GM18861 (cell line): ENCODE data around the gene LRRC47.

ENCODE experiments used
- ATAC-seq: cut with Tn5 transposase; IDR thresholded peaks from one replicate; pipeline ENCODE4 v1.9.1; 2021; ENCODE audit not compliant: unreplicated experiment

LRRC47 gene

DNA sequence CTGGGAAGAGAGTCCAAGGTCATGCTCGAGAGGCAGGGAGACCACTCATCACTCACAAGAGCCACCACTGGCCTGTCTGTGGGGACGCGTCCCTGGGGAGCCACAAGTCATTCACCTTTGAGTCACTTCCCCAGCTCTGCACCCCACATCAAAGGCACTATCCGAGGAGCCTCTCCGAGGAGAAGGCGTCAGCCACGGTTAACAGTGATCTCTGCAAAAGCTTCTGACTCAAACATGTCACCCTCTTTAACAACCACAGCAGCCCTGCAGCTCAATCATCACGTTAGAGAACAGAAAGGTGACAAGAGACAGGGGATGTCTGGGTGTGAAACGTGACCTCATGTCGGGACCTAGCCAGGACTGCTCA, 9.0 kb downstream of the LRRC47 start:
- ATAC-seq = no peak

DNA sequence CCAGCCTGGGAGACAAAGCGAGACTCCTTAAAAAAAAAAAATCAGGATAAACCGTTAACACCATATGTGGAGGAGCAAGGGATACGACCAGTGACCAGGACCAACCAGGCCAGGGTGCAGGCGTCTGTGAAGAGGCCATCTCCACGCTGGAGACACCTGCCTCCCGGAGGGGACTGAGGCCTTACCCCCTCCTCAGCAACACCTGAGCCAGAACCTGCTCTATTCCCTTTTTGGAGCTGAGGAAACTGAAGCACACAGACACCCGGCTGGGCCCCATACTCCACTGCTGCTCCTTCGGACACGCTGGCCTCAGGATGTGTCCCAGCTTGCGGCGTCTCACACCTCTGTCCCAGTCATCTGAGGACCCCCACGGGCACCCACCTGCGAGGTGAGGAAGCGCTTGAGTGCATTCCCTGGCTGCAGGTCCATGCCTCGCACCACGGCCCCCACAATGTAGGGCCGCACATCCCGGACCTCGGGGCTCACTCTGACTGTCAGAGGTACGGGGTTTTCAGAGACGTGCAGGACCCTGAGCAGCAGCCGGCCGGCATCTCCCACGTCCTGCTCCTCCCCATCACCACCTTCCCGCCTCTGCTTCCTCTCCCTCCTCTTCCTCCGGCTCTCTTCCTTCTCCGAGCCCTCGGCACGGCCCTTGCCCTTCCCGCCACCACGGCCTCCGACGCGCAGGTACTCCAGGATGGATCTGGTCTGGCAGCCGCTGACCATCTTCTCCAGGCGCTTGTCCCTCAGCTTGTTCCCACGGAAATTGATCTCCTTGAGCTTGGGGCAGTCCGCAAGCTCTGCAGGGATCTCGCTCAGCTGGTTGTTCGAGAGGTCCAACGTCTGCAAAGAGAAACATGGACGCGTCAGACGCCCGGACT, 9.6 kb downstream of the LRRC47 start:
- no peak for ATAC-seq

GRCh38 chr1:3785456-3786157, 10.7 kb downstream of the LRRC47 start:
- ATAC-seq = no peak

- ATAC-seq = no peak
These were observed 11.3 kb downstream of the LRRC47 start for GRCh38 chr1:3785045-3785444.

DNA sequence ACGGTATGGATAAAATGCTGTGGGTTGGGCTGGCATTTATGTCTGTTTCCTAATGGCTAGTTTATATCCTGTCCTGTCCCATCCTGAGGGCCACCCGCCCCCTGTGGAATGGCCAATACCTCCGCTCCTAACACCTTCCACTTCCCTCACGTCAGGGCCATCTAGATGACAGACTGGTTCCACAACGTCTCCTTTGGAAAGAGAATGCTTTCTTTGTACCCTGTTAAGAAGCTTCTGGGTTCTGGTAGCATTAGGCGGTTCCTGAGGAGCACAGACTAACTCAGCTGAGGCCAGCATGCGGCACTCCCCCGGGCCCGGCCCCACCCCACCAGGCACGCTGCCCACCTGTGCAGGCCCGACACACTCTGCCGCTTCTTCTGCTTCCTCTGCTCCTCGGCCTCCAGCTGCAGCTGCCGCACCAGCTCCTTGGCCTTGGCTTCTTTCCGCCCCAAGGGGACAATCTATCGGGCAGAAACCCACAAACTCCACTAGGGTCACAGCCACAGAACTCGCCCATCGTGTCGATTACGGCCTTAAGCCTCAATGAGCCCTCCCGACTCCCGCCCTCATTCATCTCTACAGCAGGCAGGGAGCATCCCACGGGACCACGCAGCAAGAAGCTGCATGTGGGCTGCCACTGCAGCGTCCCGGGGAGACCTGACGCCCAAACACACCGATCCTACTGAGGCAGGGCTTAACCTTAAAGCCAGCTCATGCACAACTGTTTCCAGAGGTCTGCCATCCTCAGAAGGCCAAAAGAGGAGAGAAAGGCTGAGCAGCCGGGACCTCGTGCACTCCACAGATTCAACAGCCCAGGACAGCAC, 12.4 kb downstream of the LRRC47 start:
- no peak for ATAC-seq

DNA sequence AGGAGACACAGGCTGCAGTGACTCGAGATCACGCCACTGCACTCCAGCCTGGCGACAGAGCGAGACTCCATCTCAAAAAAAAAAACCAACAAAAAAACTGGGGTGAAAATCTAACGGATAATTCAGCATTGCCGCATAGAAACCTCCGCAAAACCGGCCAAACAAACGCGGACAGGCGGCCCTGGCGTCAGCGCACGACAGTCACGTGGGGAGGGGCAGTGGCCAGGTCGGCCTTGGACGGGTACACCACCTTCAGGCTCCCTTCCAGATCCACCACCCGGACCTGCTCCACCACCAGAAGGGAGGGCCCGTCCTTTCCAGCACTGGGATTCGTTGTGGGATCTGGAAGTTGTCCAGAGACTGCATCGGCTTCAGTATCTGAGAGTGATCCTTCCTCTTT, 15.4 kb downstream of the LRRC47 start:
- no peak for ATAC-seq

GRCh38 chr1:3779912-3780416, 16.3 kb downstream of the LRRC47 start:
- no peak for ATAC-seq

- ATAC-seq = no peak
These were observed 16.9 kb downstream of the LRRC47 start for GRCh38 chr1:3779265-3779911.

GRCh38 chr1:3778590-3779264, 17.6 kb downstream of the LRRC47 start:
- no peak for ATAC-seq

DNA sequence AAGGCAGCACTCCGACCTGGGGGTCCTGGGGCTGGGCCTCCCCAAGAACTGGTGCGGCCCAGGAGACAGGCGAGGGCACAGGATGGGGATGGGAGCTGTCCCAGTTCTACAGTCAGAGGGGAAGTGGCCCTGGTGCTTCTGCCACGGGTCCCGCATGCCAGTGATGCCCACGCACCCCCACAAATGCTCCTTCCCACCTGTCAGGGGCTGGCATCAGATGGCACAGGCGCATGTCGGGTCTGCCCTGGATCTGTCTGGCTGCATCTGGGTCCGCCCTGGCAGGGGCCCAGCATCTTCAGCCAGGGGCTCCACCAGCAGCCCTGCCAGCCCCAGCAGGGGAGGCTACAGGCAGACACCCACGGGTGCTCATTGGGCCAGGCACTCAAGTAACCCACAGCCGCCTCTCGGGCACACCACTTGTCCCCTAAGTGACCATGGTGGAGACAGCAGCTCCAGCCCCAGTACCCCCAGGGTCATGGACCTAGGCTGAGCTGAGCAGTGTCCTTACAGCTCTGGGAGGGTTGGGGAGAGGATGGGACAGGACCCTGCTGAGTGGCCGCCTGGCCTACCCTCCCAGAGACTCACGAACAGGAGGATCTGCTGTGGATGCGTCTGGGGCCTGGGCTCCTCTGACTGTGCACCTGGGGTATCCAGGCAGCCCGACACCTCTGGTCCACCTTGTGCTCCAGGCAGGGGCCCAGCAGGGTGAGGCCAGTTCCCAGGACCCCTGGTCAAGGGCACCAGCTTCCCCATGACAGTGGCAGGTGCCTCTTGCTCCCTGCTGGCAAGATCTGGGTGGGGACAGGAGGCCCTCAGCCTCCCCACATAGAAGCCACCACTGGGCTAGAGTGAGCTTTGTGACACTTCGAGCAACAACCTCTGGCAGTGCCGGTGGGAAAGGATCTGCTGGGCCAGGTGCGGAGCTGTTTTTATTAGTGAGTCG, 18.4 kb downstream of the LRRC47 start:
- no peak for ATAC-seq

DNA sequence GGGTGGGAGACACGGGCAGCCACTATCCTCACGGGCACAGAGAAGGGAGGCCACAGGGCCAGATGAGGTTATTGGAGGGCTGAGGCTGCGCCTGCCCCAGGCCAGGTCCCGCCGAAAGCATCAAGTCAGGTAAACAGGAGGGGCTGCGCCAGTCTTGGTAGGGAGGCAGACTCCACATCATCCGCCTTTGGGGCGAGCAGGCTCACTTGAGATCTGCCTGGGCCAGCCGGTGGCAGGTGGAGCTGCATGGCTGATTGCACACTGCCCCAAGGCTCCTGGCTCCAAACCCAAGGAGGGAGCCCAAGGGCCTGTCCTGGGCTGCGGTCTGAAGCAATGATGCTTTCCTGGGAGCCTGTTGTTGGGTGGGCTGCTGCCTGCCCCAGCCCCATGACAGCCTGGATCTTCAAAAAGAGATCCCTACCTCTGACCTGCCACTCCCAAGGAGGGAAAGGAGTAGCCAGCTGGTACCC, 19.2 kb downstream of the LRRC47 start:
- no peak for ATAC-seq

DNA sequence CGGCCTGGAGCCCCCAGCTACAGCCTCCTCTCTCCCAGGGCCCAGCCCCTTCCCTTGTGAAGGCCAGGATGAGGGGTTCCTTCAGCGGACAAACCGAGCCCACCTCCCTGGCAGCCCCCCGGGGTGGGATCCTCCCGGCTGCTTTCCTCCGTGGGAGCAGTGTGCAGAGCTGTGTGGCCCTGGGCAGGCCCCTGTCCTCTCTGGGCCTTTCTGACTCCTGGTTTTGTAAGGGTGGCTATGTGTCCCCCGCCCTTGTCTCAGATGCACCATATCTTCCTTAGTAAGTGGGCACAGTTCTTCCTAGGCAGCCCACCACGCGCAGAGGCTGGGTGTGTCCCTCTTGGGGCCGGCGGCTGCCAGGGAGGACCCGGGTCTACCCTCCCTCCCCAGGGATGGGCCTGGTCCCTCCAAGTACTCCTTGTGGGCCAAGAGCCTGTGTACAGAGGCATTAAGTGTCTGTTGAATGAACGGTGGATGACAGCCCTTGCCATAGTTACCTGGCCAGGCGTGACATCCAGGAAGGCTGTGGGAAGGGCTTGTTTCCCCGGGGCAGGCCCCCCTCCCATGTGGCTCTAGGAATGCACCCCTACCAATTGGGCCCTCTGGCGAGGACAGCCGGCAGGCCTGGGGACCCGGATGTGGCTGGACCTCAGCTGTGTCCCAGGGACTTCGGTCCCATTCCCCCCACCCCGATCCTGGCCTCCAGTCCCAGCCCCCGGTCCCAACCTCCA, 19.9 kb downstream of the LRRC47 start:
- no peak for ATAC-seq

- no peak for ATAC-seq
These were observed 20.6 kb downstream of the LRRC47 start for GRCh38 chr1:3775490-3776230.

DNA sequence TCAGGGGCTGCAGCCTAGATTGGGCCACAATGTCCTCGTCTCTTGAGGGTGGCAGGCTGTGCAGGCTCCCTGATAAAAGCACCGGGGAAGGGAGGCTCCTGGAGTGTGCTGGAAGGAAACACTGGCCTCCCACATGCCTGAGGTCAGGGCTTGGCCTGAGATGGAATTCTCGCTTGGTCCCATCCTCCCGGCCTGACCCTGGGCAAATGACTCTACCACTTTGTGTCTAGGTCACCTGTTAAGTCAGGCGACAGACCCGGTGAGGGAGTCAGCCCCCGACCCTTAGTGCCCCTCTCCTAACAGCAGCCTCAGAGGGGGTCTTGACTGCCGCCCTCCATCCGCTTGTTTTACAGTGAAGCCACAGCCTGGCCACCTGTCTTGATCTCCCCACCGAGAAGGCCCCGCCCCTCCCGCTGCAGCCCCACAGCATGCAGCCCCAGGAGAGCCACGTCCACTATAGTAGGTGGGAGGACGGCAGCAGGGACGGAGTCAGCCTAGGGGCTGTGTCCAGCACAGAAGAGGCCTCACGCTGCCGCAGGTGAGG, 21.3 kb downstream of the LRRC47 start:
- no peak for ATAC-seq

DNA sequence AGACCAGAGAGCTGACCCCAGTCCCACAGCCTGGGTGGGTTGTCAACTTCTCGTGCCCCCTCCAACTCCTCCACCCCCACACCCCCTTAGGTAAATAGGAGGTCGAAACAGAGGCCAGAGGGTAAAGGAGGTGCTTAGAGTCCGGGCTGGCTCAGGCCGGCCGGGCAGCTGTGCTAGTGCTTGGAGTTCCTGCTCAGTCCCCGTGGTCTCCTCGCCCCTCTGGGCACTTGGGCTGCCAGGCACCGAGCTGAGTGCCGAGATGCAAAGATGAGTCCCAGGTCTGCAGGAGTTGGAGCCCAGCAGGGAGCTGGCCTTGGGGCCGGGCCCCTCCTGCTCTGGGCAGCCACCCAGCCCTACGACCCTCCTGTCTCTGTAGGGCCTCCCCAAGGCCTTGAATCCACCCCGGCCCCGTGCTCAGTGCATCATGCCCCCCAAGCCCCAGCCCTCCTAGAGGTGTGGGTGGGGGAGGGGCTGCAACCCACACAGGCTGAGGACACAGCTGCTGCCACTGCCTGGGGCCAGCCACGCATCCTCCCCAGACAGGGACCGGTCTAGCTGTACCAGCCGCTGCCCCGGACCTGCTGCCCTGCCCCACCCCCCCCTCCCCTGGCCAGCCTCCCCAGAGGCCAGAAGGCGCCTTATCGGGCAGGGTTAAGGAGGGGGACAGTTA, 21.9 kb downstream of the LRRC47 start:
- ATAC-seq = no peak

DNA sequence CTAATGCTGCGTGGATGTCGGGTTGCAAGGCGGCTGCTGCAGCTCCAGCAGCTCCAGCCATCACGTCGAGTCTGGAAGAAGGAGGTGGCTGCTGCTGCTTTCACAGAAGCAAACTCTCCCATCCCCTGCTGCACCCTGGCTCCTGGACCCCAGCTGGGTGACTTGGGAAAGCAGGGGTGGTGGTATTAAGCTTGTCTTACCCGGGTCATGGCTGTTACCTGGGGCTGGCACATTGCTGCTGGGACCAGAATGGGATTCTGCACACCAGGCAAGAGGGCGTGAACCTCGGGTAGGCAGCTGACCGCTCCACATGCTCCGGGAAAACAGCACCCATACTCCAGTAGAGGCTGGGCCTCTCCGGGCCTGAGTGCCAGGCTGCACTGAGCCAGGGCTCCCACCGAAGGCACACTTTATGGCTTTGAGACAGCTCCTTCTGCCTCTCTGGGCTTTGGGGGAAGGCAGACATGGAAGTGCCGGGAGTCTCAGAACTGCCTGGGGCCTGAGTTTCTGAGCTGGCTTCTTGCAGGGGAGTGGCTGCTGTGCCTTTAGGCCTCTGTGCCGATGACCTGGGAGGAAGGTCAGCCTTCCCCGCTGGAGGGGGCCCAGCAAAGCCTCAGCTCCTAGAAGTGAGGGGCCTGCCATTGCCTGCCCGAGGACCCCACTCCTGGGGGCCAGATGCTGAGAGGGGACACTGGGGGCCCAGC, 22.6 kb downstream of the LRRC47 start:
- no peak for ATAC-seq
